Fibroblast of lung (primary cell): ENCODE data around the gene OXGR1.

Source experiments
- CTCF ChIP-seq, 2 donors: IDR thresholded peaks in 1 of 2; conservative IDR thresholded peaks in 1 of 2; 1 replicate in 1 of 2; 2 replicates in 1 of 2; pipeline ENCODE4 v1.5.1; 2011 to 2012; ENCODE audit warnings: low read length in 2 of 2, control low read depth in 1 of 2, inconsistent platforms in 1 of 2, low read depth in 1 of 2, mild to moderate bottlenecking in 1 of 2
- EZH2 ChIP-seq: IDR thresholded peaks from 2 replicates; pipeline ENCODE4 v1.5.1; 2012; ENCODE audit warnings: low read length, control low read depth, mild to moderate bottlenecking; ENCODE audit errors: missing control alignments

- TF ChIP-seq CTCF (conservative IDR thresholded peaks at IDR 0.05 in 1 of 2, IDR thresholded peaks at IDR 0.05 in 1 of 2; ENCODE audit: low read depth in 1 of 2, low read length in 2 of 2) (no peak), EZH2 (no peak)
Measured at GRCh38 chr13:96982672-96983071, 11.6 kb downstream of the OXGR1 start.
